ENCODE measurements around the gene STK24. TPM values are rescaled to one million over a fixed set of nuclear protein-coding genes. Genes with fewer than 3 reads are reported as not detected.
"Not testable (repeated sequence)": the region's sequence is repeated elsewhere in the genome, so short reads cannot be mapped to it uniquely, and the experiment has no call there.

STK24 gene
- total RNA-seq, 2 experiments from 2014 or later, result 134 to 148 TPM

GRCh38 chr13:98576200-98576945 is 534 bp downstream of the STK24 start:
- Mint-ChIP-seq H3K4me3 (peak overlapping the region; percentile 91), H3K27ac (peak overlapping the region; percentile 93), H3K27me3 (no peaks in the 10 kb centered on the region), H3K9me3 (ENCODE audit: low read depth) (no peaks in the 10 kb centered on the region), H3K4me1 (peaks cover 48% of the 10 kb centered on the region), H3K36me3 (peaks cover 18% of the 10 kb centered on the region)
- DNase-seq, result peak; percentile 75
- CTCF ChIA-PET, result interaction anchor here (1.0 to 1.5 kb wide), 7 partner anchors 20 to 134 kb away, joined by 3 to 5 read pairs (median 3); no protein-coding TSS in a partner anchor
- peak; percentile 47 for ATAC-seq

DNA sequence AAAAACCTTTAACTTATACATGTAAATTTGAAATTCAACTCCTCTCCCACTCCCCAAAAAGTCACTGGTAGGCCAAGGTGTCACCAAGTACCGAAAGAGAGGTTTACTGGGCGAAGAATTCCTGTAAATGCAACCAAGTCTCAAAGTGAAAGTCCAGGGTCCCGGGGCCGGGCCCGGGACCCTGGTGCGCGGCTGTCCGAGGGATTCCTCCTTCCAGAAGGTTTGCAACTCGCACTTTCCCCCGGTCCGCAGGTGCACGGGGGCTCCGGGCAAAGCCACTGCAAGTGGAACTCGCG is 1.1 kb downstream of the STK24 start:
- Mint-ChIP-seq H3K36me3 (peaks cover 21% of the 10 kb centered on the region), H3K4me1 (peaks cover 52% of the 10 kb centered on the region), H3K27ac (peak overlapping the region; percentile 93), H3K4me3 (peak overlapping the region; percentile 91), H3K9me3 (ENCODE audit: low read depth) (no peaks in the 10 kb centered on the region), H3K27me3 (no peaks in the 10 kb centered on the region)
- DNase-seq (no peak), ATAC-seq (no peak)
- CTCF ChIA-PET, result interaction anchor here (1.0 to 1.5 kb wide), 4 partner anchors 19 to 133 kb away, joined by 3 to 5 read pairs (median 4); no protein-coding TSS in a partner anchor

GRCh38 chr13:98575009-98575903 is 1.7 kb downstream of the STK24 start:
- Mint-ChIP-seq H3K4me1 (peaks cover 58% of the 10 kb centered on the region), H3K9me3 (ENCODE audit: low read depth) (no peaks in the 10 kb centered on the region), H3K36me3 (peaks cover 24% of the 10 kb centered on the region), H3K4me3 (peak overlapping the region; percentile 91), H3K27me3 (no peaks in the 10 kb centered on the region), H3K27ac (peak overlapping the region; percentile 93)
- DNase-seq, result no peak
- no peak for ATAC-seq
- CTCF ChIA-PET, result interaction anchor here (1.0 to 1.3 kb wide), 3 partner anchors 19 to 133 kb away, joined by 3 to 5 read pairs (median 4); no protein-coding TSS in a partner anchor

GRCh38 chr13:98571955-98572662 is 4.8 kb downstream of the STK24 start:
- Mint-ChIP-seq H3K4me3 (peak overlapping the region; percentile 80), H3K27ac (peak overlapping the region; percentile 93), H3K27me3 (no peaks in the 10 kb centered on the region), H3K36me3 (peaks cover 40% of the 10 kb centered on the region), H3K4me1 (peaks cover 74% of the 10 kb centered on the region), H3K9me3 (ENCODE audit: low read depth) (peaks cover 6% of the 10 kb centered on the region)
- CTCF ChIA-PET, result interaction anchor here (1.6 to 2.3 kb wide), 3 partner anchors 9 to 127 kb away, joined by 4 to 12 read pairs (median 5); no protein-coding TSS in a partner anchor
- ATAC-seq, result peak; percentile 14
- peak; percentile 57 for DNase-seq

GRCh38 chr13:98570929-98571372 is 6.0 kb downstream of the STK24 start:
- CTCF ChIA-PET, result interaction anchor here (1.2 to 2.3 kb wide), 4 partner anchors 8 to 125 kb away, joined by 4 to 12 read pairs (median 6); no protein-coding TSS in a partner anchor
- Mint-ChIP-seq H3K4me1 (peaks cover 86% of the 10 kb centered on the region), H3K36me3 (peaks cover 43% of the 10 kb centered on the region), H3K27me3 (no peaks in the 10 kb centered on the region), H3K4me3 (peak overlapping the region; percentile 80), H3K27ac (peak overlapping the region; percentile 93), H3K9me3 (ENCODE audit: low read depth) (peaks cover 6% of the 10 kb centered on the region)
- peak; percentile 71 for DNase-seq
- peak; percentile 72 for ATAC-seq

GRCh38 chr13:98569494-98570367 is 7.2 kb downstream of the STK24 start:
- DNase-seq; ATAC-seq; H3K27me3 Mint-ChIP-seq; H3K9me3 Mint-ChIP-seq (ENCODE audit: low read depth); CTCF ChIA-PET: not testable (repeated sequence)
- Mint-ChIP-seq H3K36me3 (peaks cover 39% of the 10 kb centered on the region), H3K4me1 (peaks cover 95% of the 10 kb centered on the region), H3K27ac (peak overlapping the region; percentile 93), H3K4me3 (peak overlapping the region; percentile 80)

GRCh38 chr13:98568918-98569317 is 8.0 kb downstream of the STK24 start:
- CTCF ChIA-PET, result no interaction called here
- Mint-ChIP-seq H3K4me1 (peaks cover 95% of the 10 kb centered on the region), H3K9me3 (ENCODE audit: low read depth) (peaks cover 6% of the 10 kb centered on the region), H3K4me3 (no peak overlapping the region), H3K36me3 (peaks cover 32% of the 10 kb centered on the region), H3K27ac (peak overlapping the region; percentile 71), H3K27me3 (no peaks in the 10 kb centered on the region)
- DNase-seq, result no peak
- no peak for ATAC-seq

- no peak overlapping the region for H3K4me3 Mint-ChIP-seq
- no peak for ATAC-seq
These were observed 9.8 kb downstream of the STK24 start for GRCh38 chr13:98567140-98567539.

GRCh38 chr13:98565726-98566565 is 11.0 kb downstream of the STK24 start:
- no peak for ATAC-seq
- Mint-ChIP-seq H3K9me3 (ENCODE audit: low read depth) (peaks cover 6% of the 10 kb centered on the region), H3K36me3 (peaks cover 35% of the 10 kb centered on the region), H3K27ac (peak overlapping the region; percentile 67), H3K27me3 (no peaks in the 10 kb centered on the region), H3K4me3 (no peak overlapping the region), H3K4me1 (peaks cover 88% of the 10 kb centered on the region)
- CTCF ChIA-PET, result interaction anchor here (1.2 to 1.4 kb wide), 2 partner anchors 87 to 90 kb away, joined by 3 to 4 read pairs; no protein-coding TSS in a partner anchor
- no peak for DNase-seq

More at GRCh38 chr13:98567140-98567539, 9.8 kb downstream of the STK24 start:
- H3K9me3 Mint-ChIP-seq (ENCODE audit: low read depth), result peaks cover 6% of the 10 kb centered on the region
- no peak overlapping the region for H3K27ac Mint-ChIP-seq
- peaks cover 32% of the 10 kb centered on the region for H3K36me3 Mint-ChIP-seq
- CTCF ChIA-PET, result interaction anchor here (1.4 kb wide), 1 partner anchor 91 kb away, joined by 3 read pairs; no protein-coding TSS in a partner anchor
- no peak for DNase-seq
- no peaks in the 10 kb centered on the region for H3K27me3 Mint-ChIP-seq
- peaks cover 90% of the 10 kb centered on the region for H3K4me1 Mint-ChIP-seq

GRCh38 chr13:98564204-98564603 is 12.7 kb downstream of the STK24 start:
- H3K36me3 Mint-ChIP-seq, result peaks cover 40% of the 10 kb centered on the region
- CTCF ChIA-PET, result interaction anchor here (1.7 to 1.8 kb wide), 2 partner anchors 55 to 119 kb away, joined by 3 to 4 read pairs; no protein-coding TSS in a partner anchor
- peak; percentile 34 for ATAC-seq
- peaks cover 3% of the 10 kb centered on the region for H3K9me3 Mint-ChIP-seq (ENCODE audit: low read depth)
- peaks cover 84% of the 10 kb centered on the region for H3K4me1 Mint-ChIP-seq
- peak overlapping the region; percentile 88 for H3K27ac Mint-ChIP-seq
- H3K4me3 Mint-ChIP-seq, result peak overlapping the region; percentile 76
- no peak for DNase-seq
- no peaks in the 10 kb centered on the region for H3K27me3 Mint-ChIP-seq

- CTCF ChIA-PET, result interaction anchor here (0.7 to 1.8 kb wide), 7 partner anchors 9 to 1458 kb away, joined by 3 to 5 read pairs (median 4); no protein-coding TSS in a partner anchor
- peak; percentile 72 for DNase-seq
These were observed 13.8 kb downstream of the STK24 start for GRCh38 chr13:98563071-98563470.

More at GRCh38 chr13:98563071-98563470, 13.8 kb downstream of the STK24 start:
- Mint-ChIP-seq H3K27ac (peak overlapping the region; percentile 88), H3K4me1 (peaks cover 81% of the 10 kb centered on the region), H3K9me3 (ENCODE audit: low read depth) (no peaks in the 10 kb centered on the region), H3K27me3 (no peaks in the 10 kb centered on the region), H3K36me3 (peaks cover 32% of the 10 kb centered on the region), H3K4me3 (peak overlapping the region; percentile 76)
- peak; percentile 79 for ATAC-seq

Data from activated CD8-positive, alpha-beta memory T cell treated with anti-CD3 and anti-CD28 coated beads, Interleukin-2, amount 10 ng/mL, durations not matched to agents 7 days and 5 days (primary cell).